OCI-LY3 (cell line): Measurements from ENCODE around the gene RXFP4.

Experiments
- CTCF ChIP-seq: fragments of 200-600, 300-600 bp; sonication (generic); IDR thresholded peaks from 2 replicates; pipeline ENCODE4 v1.5.1; 2014; ENCODE audit warnings: antibody characterized with exemption, low read length, low read depth
- EZH2phosphoT487 ChIP-seq: fragments of 200-600 bp; shearing (Covaris generic); IDR thresholded peaks from 2 replicates; pipeline ENCODE4 v1.6.1; 2018; ENCODE audit warnings: antibody characterized with exemption, mixed run types, low read depth

- TF ChIP-seq CTCF (no peak), EZH2phosphoT487 (no peak)
Observed at GRCh38 chr1:155975375-155976061, 34.1 kb downstream of the RXFP4 start.
